Stimulated activated CD8-positive, alpha-beta memory T cell treated with anti-CD3 and anti-CD28 coated beads, Interleukin-2, amount 100 ng/mL, for 48 hours (primary cell): ENCODE data around the gene SIDT1.

Source experiments
- DNase-seq, 2 donors: peaks; one replicate each; pipeline ENCODE4 v3.0.0-alpha.2; 2020; ENCODE audit warnings: low read depth in 2 of 2

Gene SIDT1

GRCh38 chr3:113546414-113546893, 14.1 kb downstream of the SIDT1 start:
- DNase-seq = no peak

- no peak for DNase-seq
Observed at GRCh38 chr3:113548501-113548900, 16.1 kb downstream of the SIDT1 start.

DNA sequence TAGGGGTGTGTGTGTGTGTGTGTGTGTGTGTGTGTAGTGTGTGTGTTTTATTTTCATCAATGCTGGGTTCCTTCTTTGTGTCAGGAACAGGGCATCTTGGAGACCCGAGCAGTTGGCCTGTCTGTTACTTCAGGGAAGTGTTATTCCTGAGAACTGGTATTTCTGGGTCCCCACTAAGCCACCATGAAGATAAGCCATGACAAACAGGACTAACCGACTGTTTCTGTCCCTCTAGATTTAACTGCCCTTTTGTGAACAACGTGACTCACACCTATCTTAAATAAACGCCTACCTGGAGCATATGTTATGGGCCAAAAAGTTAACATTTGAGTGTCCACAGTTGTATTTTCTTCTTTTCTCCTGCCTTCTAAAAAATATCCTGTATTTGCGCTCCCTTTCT, 19.5 kb downstream of the SIDT1 start:
- no peak for DNase-seq

GRCh38 chr3:113552851-113553250, 20.5 kb downstream of the SIDT1 start:
- DNase-seq = no peak

GRCh38 chr3:113555138-113555537, 22.8 kb downstream of the SIDT1 start:
- DNase-seq = no peak

DNA sequence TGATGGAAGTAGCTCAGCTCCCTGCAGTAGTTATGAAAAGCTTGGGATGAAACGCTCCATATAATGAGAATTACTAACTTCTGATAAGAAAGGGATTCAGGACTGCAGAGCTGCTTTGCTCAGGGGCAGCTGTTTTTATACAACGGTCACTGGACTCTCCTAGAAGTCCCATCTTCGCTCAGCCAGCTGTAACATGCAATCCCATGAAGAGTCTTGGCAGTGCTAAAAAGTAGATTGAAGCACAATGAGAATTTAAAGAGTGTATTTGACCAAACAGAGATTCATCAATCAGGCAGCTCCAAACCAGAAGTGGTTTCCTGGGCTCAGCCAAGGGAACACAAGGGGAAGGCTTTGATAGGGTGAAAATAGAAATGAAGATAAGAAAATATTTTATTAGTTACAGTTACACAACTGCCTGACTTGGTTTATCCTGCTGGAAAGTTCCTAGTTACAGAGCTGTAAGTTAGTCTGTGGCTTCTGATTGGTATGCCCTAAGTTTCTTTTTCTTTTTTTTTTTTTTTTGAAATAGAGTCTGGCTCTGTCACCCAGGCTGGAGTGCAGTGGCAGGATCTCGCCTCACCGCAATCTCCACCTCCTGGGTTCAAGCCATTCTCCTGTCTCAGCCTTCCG, 24.1 kb downstream of the SIDT1 start:
- DNase-seq = no peak

- DNase-seq = no peak
Observed at GRCh38 chr3:113556946-113557335, 24.6 kb downstream of the SIDT1 start.

DNA sequence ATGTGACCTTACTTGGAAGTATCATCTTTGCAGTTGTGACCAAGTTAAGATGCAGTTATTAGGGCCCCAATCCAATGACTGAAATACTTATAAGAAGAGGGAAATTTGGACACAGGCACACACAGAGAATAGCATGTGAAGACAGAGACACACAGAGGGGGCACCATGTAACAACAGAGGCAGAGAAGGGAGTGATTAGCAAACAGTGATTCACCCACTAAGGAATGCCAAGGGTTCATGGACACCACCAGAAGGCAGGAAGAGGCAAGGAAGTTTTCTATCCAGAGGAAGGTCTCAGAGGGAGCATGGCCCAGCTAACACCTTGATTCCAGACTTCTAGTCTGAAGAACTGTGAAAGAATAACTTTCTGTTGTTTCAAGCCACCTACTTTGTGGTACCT, 25.0 kb downstream of the SIDT1 start:
- no peak for DNase-seq

DNA sequence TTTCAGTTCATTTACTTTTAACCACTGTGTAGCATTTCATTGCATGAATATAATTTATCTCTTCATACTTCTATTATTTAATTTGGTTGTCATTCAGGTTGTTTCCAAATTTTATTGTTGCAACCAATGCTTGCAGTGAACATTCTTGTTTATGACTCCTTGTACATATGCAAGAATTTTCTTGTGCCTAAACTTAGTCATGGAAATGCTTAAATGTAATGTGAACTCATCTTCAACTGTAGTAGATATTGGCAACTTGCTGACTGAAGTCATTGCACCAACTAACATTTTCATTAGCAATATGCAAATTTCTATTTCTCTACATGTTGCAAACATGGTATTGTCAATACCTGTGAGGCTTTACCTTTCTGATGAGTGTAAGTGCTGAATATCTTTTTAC, 26.7 kb downstream of the SIDT1 start:
- DNase-seq = no peak

- no peak for DNase-seq
Observed at GRCh38 chr3:113560271-113560670, 27.9 kb downstream of the SIDT1 start.

GRCh38 chr3:113560831-113561623, 28.7 kb downstream of the SIDT1 start:
- DNase-seq = no peak

DNA sequence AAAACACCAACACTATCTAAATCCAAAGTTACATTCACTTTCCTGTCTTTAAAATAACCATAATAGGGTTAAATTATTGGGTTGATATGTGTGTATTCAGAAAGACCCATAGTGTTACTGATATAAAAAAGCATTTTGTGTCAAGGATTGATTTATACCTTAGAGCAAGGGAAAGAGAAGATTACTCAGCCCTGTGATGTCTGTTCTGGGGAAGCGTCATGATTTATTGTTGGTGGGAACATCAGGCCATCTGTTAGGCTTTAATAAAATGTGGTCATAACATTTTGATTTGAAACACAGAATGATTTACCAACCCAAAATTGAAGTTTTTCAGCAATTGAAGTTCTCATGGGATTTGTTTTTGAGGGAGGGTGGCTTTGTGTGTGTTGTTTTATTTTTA, 33.2 kb downstream of the SIDT1 start:
- DNase-seq = no peak

DNA sequence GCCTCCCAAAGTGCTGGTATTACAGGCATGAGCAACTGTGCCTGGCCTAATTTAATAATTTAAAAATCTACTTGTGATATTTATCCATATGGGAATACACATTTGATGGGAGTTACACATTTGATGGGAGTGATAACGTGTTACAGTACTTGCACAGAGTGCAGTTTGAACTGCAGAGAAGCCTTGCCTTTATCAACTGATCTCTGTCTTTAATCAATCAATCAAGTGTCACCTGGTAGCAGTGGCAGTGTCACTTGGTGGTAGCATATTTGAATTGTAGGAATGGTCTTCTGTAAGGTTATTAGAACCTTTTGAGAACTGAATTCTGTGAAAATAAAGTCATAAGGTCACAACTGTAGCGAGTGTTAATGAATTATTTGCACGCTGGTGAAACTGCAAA, 37.8 kb downstream of the SIDT1 start:
- no peak for DNase-seq

DNA sequence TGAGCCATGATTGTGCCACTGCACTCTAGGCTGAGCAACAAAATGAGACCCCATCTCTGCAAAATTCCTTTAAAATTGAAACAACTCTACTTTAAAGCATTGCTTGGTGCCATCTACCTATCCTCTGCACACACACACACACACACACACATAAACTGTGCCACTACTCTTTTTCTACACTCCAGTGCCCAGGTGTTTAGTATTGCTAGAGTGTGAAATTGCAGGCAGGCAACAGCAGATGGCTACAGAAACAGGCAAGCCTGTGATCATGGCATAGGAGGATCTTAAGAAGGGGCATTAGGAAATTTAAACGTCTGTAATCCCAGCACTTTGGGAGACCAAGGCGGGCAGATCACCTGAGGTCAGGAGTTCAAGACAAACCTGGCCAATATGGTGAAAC, 39.0 kb downstream of the SIDT1 start:
- DNase-seq = no peak

GRCh38 chr3:113573728-113574127, 41.4 kb downstream of the SIDT1 start:
- DNase-seq = no peak

DNA sequence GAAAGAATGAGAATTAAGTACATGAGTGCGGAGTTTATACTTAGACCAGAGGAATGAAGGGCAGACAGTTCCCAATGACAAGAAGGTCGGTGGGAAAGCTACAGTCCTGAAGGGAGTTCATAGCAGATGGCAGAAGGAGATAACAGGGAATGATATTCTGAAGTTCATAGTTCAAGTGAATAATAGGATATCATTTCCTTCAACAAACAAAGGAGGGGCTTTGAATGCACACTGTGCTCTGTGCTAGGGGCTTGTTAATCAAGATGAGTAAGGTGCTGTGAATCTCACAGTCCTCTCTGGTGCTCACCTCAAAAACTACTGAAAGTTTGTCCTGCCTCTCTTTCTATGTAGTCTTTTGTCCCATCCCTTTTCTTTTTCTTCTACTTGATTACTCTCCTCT, 41.9 kb downstream of the SIDT1 start:
- DNase-seq = no peak

DNA sequence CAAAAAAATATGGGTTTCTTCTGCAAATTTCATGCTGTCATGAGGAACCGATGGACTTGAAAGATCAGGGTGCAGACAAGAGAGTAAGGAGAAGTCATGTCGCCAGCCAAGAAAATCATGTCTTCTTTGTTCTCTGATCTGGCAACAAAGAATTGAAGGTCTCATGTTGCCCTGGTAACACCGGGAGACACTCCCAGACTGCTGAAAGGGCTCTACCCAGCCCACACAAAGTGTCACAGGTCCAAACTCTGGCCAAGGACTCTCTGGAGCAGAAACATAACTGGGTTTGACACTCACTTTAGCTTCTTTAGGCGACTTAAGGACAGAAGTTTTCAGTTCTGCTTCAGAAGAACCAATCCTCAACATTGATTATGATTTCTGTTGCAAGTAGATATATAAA, 42.9 kb downstream of the SIDT1 start:
- no peak for DNase-seq

DNA sequence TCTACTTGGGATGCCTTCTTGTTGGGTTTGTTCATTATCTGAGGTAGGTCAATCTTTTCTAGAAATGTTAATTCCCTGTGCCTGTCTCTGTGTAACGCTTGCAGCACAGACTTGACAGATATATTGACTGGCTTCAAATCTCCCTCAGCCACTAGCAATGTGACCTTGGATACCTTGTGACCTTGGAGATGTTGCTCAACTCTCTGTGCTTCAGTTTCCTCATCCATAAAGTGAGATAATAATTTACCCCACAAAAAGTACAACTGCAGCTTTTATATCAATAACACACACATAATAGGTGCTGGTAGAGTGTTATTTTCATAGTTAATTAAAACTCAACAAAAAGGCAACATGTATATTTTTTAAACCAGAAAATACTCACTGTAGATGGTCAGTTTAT, 52.9 kb downstream of the SIDT1 start:
- no peak for DNase-seq

- no peak for DNase-seq
Observed at GRCh38 chr3:113585720-113586119, 53.4 kb downstream of the SIDT1 start.

GRCh38 chr3:113588806-113589205, 56.5 kb downstream of the SIDT1 start:
- DNase-seq = no peak

DNA sequence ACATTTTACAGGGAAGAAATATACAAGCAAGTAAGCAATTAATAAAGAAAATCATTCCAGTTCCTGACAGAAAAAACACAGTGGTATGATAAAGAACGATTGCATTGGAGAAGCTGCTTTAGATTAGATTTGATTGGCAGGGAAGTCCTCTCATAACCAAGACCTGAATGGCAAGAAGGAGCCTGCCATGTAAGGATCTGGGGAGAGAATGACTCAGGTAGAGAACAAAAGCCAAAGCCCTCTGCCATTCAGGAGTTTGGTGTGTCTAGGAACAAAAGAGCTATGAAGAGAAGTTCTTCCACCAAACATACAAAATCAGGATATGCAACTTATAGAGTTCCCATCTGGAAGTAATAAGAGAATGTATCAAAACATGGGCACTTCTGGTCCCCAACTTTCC, 57.6 kb downstream of the SIDT1 start:
- DNase-seq = no peak

DNA sequence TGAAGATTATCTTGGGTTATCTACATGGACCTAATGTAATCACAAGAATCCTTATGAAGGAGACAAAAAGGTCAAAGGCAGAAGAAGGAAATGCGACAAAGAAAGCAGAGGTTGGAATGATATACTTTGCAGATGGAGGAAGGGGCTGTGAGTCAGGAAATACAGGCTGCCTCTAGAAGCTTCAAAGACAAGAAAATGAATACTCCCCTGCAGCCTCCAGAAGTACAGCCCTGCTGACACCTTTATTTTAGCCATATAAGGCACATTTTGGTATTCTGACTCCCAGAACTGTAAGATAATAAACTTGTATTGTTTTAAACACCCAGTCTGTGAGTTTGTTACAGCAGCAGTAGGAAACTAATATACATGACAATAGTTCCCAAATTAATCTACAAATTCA, 58.6 kb downstream of the SIDT1 start:
- DNase-seq = no peak

DNA sequence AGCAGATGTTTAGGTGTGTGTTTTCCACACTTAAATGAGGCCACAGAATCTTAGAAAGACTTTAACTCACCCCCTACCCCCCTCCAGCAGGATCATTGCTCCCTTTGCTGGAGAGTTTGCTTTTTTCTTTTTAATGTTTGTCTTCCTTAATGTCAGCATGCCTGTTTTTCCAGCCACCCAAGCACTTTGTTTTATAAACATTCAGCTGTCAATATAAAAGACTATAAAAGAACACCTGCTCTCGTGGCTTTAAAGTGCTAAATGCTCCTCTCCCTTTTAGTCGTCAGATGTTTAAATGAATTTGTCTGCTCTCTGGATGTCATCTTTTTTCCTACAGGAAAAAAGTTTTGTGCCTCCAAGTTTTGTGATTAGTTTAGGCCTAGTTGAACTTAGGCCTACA, 61.7 kb downstream of the SIDT1 start:
- DNase-seq = no peak
